SU-DHL-6 (cell line): ENCODE results near the gene FEM1A.

Experiments
- CTCF ChIP-seq: fragments of 200-600 bp; sonication (generic); IDR thresholded peaks from one replicate; pipeline ENCODE4 v1.5.1; 2017; ENCODE audit warnings: antibody characterized with exemption, mild to moderate bottlenecking, low read length, moderate library complexity; ENCODE audit not compliant: insufficient read depth, poor library complexity, severe bottlenecking
- EZH2phosphoT487 ChIP-seq: fragments of 200-600 bp; sonication (generic), shearing (Covaris generic); conservative IDR thresholded peaks from 2 replicates; pipeline ENCODE4 v1.6.1; 2018; ENCODE audit warnings: mild to moderate bottlenecking, antibody characterized with exemption, low read length, moderate library complexity, mixed read lengths

GRCh38 chr19:4774136-4774535, 17.4 kb upstream of the FEM1A start:
- no peak for TF ChIP-seq CTCF
- TF ChIP-seq EZH2phosphoT487, result no peak
